Vagina (tissue), 2 donors: Measurements from ENCODE around the gene LORICRIN. TPM values are rescaled to one million over a fixed set of nuclear protein-coding genes. Genes with fewer than 3 reads are reported as not detected.
A peak's percentile ranks its signal among the peaks of the same experiment; 100 is the strongest.
"Not testable (repeated sequence)": the region's sequence is repeated elsewhere in the genome, so short reads cannot be mapped to it uniquely, and the experiment has no call there.

Experiments
- DNase-seq, 2 donors: peaks; one replicate each; pipeline ENCODE4 v3.0.0-alpha.2; 2017; ENCODE audit errors: extremely low spot score in 2 of 2
- H3K27ac ChIP-seq: fragments of 200-600 bp; sonication (generic); one replicate; pipeline ENCODE4 v1.5.1; 2019
- H3K27me3 ChIP-seq: fragments of 200-600 bp; sonication (generic); one replicate; pipeline ENCODE4 v1.5.1; 2019
- H3K36me3 ChIP-seq, 2 donors: fragments of 200-600 bp; sonication (generic); one replicate each; pipeline ENCODE4 v1.5.1; 2017 to 2019
- H3K4me1 ChIP-seq: fragments of 200-600 bp; sonication (generic); one replicate; pipeline ENCODE4 v1.5.1; 2019
- H3K4me3 ChIP-seq, 2 donors: fragments of 200-600 bp; sonication (generic); 1 replicate in 1 of 2; 2 replicates in 1 of 2; pipeline ENCODE4 v1.5.1; 2016 to 2019
- H3K9me3 ChIP-seq: fragments of 200-600 bp; sonication (generic); one replicate; pipeline ENCODE4 v1.5.1; 2019
- POLR2A ChIP-seq, 2 donors: fragments of 450-650 bp; IDR thresholded peaks; one replicate each; pipeline ENCODE4 v1.6.1; 2017; ENCODE audit warnings: antibody characterized with exemption in 2 of 2, mild to moderate bottlenecking in 2 of 2, moderate library complexity in 2 of 2
- POLR2AphosphoS5 ChIP-seq, 2 donors: sonication (generic); formaldehyde crosslinking; IDR thresholded peaks; one replicate each; pipeline ENCODE4 v1.9.0; 2017; ENCODE audit warnings: antibody characterized with exemption in 2 of 2, mild to moderate bottlenecking in 2 of 2, low read depth in 1 of 2; ENCODE audit not compliant: insufficient read depth in 1 of 2
- intact Hi-C: fragments of 100-400 bp; cut with DNase I; formaldehyde crosslinking; loops from one replicate; pipeline ENCODE4 v1.15.1; 2023
- total RNA-seq: library from RNA; depleted of rRNA; stranded (reverse); fragments of >200 nt; gene quantifications from one replicate; pipeline ENCODE4 v1.2.3, GENCODE V29; 2016
- TF ChIP-seq, protein P1 (sequence below), 3 experiments: fragments of 450-650 bp in 2 of 3; fragments of 200-600 bp in 1 of 3; sonication (generic) in 1 of 3; IDR thresholded peaks; one replicate each; pipeline ENCODE4 v1.5.1; 2017 to 2019; ENCODE audit warnings: antibody characterized with exemption in 3 of 3, mild to moderate bottlenecking in 2 of 3, moderate library complexity in 2 of 3

Gene LORICRIN
- total RNA-seq, 1 donor from 2014 or later, result not detected

DNA sequence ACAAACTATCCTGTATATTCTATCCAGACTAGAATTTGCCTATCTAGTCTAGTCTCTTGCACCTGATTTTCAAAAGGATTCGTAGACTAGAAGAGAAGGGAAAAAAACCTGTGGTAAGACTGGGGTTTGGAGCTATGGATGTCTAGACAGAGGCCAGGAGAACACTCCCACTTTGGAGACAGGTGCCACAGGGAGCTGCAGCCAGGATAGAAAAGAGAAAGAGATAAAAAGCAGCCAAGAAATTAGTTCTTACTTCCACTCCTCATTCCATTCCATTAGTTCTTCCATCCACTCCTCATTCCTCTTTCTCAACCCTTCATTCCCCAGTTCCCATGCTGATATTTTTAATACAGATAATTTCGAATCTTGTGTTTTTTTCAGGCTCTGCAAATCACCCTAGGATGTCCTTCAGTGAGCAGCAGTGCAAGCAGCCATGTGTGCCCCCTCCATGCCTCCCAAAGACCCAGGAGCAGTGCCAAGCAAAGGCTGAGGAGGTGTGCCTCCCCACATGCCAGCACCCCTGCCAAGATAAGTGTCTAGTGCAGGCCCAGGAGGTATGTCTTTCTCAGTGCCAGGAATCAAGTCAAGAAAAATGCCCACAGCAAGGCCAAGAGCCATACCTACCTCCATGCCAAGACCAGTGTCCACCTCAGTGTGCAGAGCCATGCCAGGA, 41.6 kb upstream of the LORICRIN start:
- no peaks in the 10 kb centered on the region for H3K4me1 ChIP-seq
- no peaks in the 10 kb centered on the region for H3K27me3 ChIP-seq
- no peak overlapping the region for H3K27ac ChIP-seq
- intact Hi-C loops, result no loop called here
- no peak overlapping the region for H3K4me3 ChIP-seq
- DNase-seq, result no peak
- H3K9me3 ChIP-seq, result no peaks in the 10 kb centered on the region
- TF ChIP-seq, protein P1, sequence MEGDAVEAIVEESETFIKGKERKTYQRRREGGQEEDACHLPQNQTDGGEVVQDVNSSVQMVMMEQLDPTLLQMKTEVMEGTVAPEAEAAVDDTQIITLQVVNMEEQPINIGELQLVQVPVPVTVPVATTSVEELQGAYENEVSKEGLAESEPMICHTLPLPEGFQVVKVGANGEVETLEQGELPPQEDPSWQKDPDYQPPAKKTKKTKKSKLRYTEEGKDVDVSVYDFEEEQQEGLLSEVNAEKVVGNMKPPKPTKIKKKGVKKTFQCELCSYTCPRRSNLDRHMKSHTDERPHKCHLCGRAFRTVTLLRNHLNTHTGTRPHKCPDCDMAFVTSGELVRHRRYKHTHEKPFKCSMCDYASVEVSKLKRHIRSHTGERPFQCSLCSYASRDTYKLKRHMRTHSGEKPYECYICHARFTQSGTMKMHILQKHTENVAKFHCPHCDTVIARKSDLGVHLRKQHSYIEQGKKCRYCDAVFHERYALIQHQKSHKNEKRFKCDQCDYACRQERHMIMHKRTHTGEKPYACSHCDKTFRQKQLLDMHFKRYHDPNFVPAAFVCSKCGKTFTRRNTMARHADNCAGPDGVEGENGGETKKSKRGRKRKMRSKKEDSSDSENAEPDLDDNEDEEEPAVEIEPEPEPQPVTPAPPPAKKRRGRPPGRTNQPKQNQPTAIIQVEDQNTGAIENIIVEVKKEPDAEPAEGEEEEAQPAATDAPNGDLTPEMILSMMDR (IDR thresholded peaks at IDR 0.05), result no peak
- TF ChIP-seq POLR2AphosphoS5 (IDR thresholded peaks at IDR 0.05; ENCODE audit: insufficient read depth in 1 of 2, low read depth in 1 of 2) (no peak), POLR2A (IDR thresholded peaks at IDR 0.05) (no peak)
- H3K36me3 ChIP-seq, result no peaks in the 10 kb centered on the region

DNA sequence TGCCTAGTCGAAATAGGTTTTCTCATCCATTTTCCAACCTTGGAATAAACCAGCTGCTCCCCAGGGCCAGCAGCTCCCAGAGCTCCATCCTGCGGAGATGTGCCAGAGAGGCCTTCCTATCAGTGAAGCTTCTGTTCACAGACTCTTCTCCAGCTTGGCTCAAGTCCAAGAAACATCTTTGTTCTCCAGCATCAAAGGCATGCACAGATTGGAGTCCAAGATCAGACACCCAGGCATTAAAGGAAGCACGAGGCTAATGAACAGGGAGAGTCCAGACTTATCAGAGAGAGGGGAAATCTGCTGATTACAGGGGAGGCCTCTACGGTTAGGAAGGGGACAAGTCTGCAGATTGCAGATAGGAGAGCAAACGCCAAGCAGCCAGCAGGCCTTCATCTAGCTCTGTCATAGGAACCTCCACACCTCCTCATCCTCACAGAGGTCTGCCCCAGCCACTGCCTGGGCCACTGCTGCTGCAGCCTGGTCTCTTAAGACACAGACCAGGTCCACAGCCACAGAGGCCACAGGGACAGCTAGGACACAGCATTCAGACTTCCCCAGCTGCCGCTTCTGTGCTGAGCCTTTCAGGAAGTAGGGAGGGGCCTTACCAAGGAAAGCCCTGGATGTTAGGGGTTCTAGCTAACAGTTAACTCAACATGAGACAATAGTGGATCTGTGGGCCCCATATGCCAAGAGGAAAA, 38.7 kb upstream of the LORICRIN start:
- H3K4me1 ChIP-seq, result no peaks in the 10 kb centered on the region
- DNase-seq, result peak in 1 of 2 donors; percentile 52
- no peaks in the 10 kb centered on the region for H3K9me3 ChIP-seq
- intact Hi-C loops, result no loop called here
- no peaks in the 10 kb centered on the region for H3K36me3 ChIP-seq
- H3K4me3 ChIP-seq, result no peak overlapping the region
- no peak overlapping the region for H3K27ac ChIP-seq
- H3K27me3 ChIP-seq, result no peaks in the 10 kb centered on the region
- TF ChIP-seq, protein P1 (IDR thresholded peaks at IDR 0.05), result no peak
- TF ChIP-seq POLR2A (IDR thresholded peaks at IDR 0.05), result no peak
- TF ChIP-seq POLR2AphosphoS5 (IDR thresholded peaks at IDR 0.05; ENCODE audit: insufficient read depth in 1 of 2, low read depth in 1 of 2), result no peak

DNA sequence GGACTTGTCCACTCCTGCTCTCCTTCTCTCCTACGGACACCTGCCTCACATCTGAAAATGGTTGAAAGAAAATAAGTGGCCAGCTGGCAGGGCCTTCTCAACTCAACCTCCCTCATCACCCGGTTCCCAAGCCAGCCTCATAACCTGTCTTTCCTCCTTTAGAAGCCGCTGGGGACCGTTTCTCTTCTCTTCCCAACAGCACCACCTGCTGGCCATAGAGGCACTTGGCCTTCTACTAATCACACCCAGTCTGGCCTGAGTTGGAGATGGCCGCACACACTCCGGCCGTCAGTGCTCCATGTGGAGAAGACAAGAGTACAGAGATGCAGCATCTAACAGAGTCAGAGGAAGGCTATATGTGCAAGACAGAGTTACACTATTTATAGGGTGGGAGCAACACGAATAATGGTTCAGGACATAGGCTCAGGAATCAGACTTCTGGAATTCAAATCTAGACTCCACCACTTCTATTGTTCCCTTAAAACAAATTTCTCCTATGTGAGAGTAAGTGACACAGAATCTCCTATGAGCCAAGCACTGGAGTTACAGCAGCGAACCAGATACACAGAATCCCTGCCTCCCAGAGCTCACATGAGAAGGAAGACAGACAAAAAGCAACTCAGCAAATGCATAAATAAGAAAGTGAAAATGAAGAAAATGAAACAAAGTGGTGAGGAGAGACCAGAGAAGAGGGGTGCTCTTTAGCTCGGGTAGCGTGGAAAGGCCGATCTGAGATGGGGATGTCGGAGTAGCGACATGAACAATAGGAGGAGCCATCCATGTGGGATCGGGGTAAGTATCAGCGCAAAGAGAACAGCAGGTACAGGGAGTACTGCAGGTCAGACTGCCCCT, 36.2 kb upstream of the LORICRIN start:
- H3K4me1 ChIP-seq, H3K9me3 ChIP-seq, H3K27ac ChIP-seq, H3K36me3 ChIP-seq, H3K4me3 ChIP-seq, intact Hi-C loops, DNase-seq, H3K27me3 ChIP-seq: not testable (repeated sequence)
- TF ChIP-seq, protein P1 (IDR thresholded peaks at IDR 0.05), result peak; percentile 44 to 65 (median 47)

DNA sequence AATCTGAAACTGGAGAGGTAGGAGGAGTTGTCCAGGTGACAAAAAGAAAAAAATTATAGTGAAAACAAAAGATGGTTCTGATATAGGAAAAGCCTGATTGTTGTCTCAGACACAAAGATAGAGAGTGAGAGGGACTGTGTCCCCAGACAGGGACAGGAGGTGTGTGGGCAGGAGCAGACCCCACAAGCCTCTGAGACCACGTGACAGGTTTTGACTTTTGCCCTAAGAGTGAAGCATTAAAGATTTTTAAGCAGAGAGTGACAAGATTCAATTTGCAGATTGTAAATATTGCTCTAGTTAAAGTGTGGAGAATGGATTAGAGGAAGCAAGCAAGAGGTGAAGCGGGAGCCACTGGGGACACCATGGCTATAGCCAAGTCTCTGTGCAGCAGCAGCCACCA, 31.7 kb upstream of the LORICRIN start:
- DNase-seq, result no peak
- Histone ChIP-seq H3K9me3 (no peaks in the 10 kb centered on the region), H3K27ac (no peak overlapping the region), H3K4me3 (no peak overlapping the region), H3K4me1 (no peaks in the 10 kb centered on the region), H3K36me3 (no peaks in the 10 kb centered on the region), H3K27me3 (no peaks in the 10 kb centered on the region)
- TF ChIP-seq POLR2AphosphoS5 (IDR thresholded peaks at IDR 0.05; ENCODE audit: insufficient read depth in 1 of 2, low read depth in 1 of 2) (no peak), POLR2A (IDR thresholded peaks at IDR 0.05) (no peak)
- TF ChIP-seq, protein P1 (IDR thresholded peaks at IDR 0.05), result no peak
- intact Hi-C loops, result no loop called here
